DMS114 treated with DMSO at 0.1 percent for 48 hours (cell line): Measurements from ENCODE around the gene NRXN2.

Source experiments
- DNase-seq: peaks from one replicate; lab custom pipeline; 2025; ENCODE audit not compliant: unreplicated experiment; lab: John Stamatoyannopoulos, UW

NRXN2 gene

DNA sequence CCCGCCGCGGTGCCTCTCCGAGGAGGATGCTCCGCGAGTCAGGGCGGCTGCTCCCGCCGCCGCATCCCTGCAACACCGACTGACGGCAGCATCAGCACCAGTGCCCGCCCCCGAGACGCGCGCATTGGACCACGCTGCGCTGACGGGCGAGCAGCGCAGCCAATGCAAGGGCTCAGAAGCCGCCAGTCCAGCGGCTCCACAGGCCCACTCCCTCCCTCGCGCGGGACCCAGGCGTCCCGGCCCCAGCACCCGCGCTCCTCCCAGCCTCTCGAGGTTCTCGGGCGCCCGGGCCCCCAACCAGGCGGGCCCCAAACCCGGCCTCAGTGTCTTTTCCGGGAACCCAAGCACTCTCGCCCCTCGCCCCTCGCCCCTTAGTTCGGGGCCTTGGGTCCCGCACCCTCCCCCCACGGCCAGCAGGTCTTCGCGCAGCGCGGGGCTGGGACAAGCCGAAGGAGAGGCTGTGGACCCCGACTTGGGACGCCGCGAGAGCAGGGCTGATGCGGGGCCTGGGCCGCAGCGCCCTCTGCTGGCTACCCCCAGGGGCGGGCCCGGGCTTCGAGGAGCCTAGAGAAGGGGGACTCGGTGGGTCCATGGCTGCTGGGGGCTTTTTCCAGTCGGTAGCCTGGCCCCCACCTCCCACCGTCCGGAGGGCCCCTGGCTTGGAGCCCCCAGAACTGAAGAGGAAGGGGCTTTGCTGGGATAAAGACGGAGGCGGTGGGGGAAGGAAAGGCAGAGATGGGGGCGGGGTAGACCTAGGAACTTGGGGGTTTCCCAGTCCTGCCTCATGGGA, at the start of gene NRXN2:
NRXN2 (minus strand) TSS at position 81 of the 790 bp plus-strand sequence. CDS start 9,498 bp downstream, outside the sequence.
- peak; percentile 81 for DNase-seq

DNA sequence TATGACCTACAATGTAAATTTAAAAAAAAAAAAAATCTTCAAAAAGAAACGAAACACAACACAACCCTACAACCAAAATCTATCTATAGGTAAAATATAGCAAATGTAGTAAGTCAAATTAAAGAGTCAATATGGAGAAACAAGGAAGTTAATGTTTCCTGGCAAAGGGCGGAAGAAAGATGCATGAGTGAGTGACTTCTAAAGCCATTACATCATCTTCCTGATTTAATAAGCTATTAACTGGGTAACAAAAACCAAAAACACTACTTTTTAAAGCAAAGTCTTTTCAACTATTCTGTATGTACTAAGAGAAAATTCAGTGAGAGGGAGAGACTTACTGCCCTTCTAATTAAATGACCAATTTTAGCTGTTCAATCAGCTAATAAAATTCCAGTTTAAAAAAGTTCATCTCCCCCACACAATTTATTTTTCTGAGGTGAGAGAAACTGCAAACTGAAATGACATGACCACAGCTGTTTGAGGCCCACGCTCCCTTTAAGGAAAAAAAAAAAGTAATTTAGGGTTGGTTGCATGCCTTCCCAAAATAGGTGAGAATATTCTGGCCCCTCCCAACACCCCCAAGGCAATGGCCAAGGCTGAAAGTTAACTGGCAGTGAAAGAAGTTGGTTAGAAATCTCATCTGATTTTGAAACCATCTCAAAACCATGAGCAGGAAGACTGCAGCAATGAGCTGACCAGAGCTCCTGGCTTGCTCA, 49.5 kb upstream of the NRXN2 start:
- no peak for DNase-seq

DNA sequence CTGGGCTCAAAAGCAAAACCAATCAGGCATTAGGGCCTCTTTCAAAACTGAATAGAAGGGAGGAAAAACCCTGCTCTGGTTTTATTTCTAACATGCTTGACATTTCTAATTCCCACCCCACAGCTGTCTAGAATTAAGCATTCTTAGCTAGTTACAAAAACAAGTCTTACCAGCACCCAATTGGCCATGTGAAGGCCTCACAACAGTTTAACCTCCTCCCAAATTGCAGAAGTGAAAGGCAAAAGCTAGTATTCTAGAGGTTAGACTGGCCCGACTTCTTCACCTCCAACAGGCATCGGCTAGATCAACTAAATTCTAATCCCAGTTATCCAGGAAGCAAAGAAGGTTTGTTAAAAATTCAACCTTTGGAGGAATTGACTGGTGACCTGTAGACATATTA, 48.9 kb upstream of the NRXN2 start:
- DNase-seq = no peak

DNA sequence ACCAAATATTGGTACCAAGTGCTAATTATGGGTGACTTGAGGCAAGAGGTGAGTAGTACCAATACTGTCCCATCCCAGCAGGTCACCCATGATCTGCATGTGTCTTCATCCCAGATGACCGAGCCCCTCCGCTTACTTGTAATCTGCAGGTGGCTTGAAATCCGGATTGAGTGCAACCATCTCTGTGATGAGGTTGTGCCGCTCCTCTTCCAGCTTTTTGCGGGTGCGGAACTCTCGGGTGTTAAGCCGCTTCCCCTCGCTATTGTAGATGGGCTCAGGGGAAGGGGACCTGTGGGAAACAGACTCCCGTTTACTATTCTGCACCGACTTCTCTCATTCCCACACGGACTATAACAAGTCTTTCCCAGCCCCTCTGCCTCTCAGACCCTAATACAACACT, 47.1 kb upstream of the NRXN2 start:
- no peak for DNase-seq

DNA sequence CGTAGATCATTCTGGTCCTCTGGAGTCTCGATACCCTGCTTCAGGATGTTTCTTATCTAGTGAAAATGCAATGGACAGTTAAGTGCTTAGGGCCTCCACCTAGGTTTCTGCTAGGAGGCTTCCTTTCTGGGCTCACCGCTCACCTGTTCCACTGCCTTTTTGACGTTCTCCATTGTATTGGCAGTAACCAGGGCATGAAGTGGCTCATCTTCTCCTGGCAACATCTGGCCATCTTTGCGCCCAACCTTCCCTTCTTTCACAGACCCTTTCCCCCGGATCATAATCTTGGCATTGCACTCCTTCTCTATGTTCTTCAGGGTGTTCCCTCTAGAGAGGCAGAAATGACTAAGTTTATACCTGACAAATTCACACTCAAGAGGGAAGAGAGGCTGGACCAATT, 46.3 kb upstream of the NRXN2 start:
- DNase-seq = no peak

DNA sequence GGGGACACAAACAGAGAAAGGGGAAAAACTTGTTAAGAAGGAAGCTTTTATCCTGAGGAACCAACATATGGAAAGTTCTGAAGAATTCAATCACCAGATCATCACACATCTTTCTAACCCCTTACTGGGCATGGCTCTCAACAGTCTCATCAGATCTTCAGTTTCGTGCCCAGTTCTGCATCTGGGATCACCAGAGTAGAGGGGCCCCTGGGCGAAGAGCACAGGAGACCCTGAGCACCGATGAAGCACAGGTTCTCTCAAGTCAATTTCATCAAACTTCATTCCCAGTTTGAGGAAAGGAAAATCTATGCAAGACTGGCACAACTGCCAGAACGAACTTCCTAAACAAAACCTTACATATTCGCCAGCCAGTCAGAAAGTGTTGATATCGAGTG, 45.3 kb upstream of the NRXN2 start:
- no peak for DNase-seq

DNA sequence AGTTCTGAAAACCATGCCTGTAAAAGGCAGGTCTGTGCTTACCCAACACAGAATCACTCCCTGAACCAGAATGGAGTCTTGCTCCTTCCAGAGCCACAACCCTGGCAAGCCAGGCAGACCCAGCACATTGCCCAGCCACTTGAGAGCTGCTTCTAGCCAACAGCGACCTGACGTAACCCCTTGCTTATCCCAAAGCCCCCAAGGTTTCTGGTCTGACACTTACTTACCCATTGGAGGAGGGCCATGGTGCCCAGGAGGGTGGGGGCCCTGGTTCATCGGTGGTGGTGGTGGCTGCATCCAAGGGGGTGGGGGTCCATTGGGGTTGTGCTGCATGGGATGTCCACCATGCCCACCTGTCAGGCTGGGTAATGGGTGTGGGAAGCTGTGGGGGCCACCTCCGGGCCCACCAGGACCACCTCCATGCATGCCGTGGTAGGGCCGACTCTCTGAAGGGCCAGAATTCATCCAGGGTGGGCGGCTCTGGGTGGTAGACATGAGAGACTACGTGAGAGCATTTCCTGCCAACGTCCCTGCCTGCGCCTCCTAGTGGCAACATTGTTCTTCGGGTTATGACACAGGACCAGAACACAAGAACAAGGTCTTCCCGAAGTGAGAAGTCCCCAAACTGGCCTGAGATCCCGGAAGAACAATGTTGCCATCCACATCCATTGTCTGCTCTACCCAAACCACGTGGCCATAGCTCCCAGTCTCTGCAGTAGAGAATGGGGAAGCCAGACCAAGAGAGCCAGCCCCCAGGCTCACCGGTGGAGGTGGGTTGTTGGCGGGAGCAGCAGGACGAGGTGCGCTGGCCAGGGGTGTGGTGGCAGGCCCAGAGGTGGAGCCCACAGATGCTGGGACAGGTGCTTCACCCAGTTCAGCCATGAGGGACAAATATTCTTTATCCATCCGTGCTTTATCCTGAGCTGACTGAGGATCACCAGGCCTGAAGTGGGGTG, 44.6 kb upstream of the NRXN2 start:
- DNase-seq = peak; percentile 45

DNA sequence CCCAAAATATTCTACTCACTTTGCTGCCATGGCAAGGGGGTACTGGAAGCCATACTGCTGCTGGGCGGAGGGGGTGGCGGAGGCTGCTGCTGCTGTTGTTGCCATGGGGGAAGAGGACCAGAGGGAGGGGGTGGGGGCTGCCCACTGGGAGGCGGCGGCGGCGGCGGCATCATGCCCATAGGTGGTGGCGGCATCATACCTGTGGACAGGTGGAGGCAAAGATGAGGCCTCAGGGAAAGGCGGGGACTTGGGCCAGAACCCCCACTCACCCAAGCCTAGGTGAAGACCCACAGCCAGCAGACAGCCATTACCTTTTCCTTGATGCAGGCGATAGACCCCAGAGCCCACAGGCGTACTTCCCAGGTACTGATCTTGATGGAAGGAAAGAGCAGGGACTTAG, 43.9 kb upstream of the NRXN2 start:
- no peak for DNase-seq

DNA sequence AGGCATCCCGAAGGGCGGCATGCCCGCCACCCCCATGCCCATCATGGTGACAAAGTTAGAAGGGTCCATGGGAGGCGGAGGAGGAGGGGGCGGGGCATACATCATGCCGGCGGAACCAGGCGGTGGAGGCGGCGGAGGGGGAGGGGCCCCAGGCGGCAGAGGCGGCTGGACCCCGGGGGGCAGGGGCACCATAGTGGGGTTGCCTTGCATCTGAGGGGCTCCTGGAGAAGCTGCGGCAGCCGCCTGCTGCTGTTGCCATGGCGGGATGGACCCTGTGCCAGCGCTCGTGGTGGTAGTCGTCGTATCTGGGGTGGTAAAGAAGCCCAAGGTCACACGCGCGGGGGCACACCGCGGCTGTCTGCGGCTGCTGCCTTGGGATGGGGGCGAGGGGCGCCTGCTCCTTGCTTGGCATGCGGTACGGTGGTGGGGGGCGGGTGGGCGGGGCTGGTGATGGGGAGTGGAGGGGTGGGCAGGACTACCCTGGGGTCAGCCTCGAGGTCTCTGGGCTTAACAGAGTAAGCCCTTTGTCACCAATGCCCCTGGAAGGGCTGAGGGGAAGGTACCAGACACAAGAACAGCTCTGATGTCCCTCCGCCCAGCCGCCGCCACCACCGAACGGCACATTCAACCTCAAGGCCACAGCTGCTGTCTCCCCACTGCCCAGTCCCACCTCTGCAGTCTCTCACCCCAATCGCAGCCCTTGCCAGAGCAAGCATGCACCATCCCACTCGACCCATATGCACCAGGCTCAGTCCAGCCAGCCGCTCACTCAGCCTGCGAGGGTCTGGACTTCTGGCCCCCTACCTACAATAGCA, 43.1 kb upstream of the NRXN2 start:
- no peak for DNase-seq

DNA sequence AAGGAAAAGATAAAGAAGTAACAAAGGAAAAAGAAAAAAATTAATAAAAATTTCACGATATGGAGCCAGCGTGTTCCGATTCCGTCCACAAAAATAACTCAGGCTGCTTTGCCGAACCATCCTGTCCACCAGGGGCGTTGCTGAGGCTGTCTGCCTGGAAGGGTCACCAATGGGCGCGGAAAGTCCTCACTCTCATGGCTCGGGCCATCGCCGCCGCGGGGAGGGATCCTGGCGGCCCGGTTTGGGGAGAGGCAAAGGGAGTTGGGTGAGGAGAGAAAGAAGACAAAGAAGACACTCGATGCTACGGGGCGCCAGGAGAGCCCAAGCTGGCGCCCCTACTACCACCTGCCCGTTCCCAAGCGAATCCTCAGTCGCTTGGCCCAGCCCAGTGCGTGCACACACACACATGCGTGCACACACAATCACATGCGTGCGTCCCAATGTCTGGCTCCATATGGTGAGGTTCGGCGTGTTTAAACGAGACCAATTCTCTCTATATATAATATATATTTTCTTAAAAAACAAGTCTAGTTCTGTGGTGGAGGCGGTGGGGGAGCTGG, 42.4 kb upstream of the NRXN2 start:
- DNase-seq = no peak

DNA sequence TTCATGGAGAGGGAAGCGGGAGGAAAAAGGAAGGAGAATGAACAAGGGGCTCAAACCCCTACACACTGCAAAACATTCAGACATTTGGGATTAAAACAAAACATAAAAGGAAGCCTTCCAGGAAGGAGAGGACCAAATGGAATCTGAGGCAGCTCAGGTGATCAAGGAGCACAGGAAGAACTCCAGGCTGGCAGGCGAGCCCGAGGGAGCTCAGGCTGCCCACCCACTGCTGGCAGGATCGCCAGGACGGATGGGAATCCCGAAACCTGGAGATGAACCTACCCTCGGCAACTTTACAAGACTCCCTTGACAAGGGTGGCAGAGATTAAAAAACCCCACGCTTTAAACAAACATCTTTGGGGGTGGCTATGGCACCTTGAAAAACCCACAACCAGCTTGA, 41.8 kb upstream of the NRXN2 start:
- no peak for DNase-seq

DNA sequence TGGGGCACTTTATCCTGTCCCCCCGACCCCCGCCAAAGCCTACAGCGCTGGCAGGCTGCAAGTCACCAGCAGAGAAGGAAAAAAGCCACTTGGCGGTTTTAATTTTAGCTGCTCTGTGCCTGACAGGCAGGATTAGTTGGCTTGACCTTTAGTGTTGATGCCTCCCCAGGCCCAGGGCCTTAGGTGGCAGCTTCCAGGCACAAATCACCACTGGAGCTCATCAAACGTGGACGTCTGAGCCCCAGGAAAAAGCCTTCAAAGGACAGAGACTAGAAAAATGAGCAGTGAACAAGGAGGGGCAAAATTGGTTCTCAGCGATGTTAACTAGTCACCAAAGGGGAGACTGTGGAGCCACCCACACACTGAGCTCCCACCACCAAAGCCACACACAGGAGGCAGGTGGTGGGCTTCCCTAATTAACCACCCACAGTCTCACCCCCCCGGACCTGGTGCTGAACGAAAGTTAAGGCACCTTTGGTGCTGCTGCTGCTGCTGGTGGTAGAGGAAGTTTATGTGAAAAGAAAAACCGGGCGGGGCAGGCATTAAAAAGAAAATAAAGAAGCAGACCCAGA, 41.1 kb upstream of the NRXN2 start:
- DNase-seq = no peak

DNA sequence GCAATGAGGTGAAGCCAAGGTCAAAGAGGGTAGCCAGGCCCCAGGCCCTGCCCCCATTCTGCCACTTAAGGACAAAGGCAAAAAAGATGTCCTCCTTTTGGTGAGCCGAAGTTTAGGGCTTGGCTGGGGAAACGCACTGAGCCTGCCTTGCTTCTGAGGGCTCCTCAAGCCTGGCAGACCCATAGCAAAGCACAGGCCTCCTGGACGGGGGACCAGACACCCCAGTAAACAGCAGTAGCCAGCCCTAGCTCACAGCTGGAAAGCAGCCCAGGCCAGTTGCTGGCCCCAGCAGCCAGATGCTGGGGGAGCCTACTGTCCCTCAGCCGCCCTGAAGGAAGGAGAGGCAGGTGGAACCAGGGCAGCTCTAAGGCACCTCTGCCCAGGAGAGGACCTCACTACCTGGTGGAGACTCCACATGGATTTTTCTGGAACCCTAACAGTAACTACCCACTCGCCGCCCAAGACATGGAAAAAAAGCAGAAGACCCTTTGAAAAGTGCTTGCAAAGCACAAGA, 40.6 kb upstream of the NRXN2 start:
- no peak for DNase-seq

DNA sequence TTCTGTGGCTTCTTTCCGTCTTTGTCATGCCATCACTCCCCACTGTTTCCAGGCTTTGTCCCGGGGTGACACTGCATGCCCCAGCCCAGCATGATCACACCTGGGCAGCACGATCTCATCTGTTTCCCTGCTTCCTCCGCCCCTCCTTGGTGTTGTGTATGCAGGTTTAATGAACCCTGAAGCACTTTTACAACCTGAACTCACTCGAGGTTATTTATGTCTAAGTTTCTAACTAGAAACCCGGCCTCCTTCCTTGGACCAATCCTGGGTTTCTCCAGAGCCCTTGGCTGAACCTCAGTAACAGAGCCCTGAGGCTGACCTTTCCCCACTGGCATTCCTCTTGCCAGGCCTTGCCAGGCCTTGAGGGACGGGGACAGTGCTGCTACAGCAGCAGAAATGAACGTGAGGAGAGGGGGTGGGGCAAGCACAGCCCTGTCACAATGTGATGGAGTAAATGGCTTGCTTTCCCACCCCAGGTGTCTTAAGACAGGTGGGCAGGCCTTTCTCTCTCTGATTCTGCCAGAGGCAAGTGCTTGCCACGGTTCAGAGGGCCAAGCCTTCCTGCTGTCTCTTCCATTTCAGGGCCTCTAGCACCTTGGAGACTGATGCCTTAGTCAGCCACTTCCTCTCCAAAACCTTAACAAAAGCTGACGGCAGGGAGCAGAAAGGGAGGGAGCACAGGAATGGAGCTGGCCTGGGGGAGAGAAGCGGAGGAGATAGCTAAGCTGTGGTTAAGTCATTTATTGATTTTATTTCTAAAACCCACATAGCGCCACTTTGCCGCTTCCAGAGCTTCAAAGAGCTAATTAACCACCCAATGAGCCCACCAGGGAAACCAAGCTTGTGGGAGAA, 39.9 kb upstream of the NRXN2 start:
- no peak for DNase-seq

DNA sequence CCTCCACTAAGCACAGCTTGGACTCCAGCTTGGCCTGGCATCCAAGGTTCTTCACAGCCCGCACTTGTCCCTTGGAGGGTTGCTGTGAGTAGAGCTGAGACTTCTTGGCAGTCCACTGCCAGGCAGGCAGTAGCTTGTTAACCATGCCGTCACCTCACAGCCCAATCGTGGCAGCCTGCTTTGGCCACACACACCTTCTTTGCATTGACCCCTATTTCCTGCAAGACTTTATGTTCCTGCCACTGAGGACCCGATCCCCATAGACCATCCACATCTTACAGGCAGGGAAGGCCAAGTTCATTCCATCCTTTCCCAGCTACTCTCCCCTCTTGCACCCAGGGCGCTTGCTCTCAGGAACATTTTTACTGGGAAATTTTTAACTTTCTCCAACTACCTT, 39.3 kb upstream of the NRXN2 start:
- DNase-seq = no peak

DNA sequence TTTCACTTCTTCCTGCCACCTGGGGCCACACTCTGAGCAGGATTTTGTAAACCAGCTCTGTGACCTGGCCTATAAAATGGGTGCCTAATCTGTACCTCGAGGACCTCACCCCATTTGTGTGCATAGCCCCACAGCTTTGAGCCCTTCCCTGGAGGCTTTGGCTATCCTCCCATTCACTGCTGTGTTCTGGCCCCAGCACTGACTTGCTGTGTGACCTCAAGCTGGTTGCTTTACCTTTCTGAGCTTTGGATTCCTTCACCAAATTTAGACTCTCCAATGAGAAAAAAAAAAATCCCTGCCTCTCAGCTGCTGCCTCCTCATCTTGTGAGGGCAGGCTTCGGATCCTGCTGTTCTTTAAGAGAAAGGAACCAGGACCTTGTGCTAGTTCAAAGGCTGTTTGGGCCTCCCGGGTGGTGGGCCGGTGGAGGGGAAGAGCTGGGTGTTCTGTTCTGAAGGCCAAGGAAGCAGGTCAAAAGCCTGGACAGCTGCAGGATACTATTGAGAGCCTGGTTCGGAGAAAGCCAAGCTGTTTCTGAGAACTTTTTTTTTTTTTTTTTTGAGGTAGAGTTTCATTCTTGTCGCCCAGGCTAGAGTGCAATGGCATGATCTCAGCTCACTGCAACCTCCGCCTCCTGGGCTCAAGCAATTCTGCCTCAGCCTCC, 37.9 kb upstream of the NRXN2 start:
- DNase-seq = no peak

DNA sequence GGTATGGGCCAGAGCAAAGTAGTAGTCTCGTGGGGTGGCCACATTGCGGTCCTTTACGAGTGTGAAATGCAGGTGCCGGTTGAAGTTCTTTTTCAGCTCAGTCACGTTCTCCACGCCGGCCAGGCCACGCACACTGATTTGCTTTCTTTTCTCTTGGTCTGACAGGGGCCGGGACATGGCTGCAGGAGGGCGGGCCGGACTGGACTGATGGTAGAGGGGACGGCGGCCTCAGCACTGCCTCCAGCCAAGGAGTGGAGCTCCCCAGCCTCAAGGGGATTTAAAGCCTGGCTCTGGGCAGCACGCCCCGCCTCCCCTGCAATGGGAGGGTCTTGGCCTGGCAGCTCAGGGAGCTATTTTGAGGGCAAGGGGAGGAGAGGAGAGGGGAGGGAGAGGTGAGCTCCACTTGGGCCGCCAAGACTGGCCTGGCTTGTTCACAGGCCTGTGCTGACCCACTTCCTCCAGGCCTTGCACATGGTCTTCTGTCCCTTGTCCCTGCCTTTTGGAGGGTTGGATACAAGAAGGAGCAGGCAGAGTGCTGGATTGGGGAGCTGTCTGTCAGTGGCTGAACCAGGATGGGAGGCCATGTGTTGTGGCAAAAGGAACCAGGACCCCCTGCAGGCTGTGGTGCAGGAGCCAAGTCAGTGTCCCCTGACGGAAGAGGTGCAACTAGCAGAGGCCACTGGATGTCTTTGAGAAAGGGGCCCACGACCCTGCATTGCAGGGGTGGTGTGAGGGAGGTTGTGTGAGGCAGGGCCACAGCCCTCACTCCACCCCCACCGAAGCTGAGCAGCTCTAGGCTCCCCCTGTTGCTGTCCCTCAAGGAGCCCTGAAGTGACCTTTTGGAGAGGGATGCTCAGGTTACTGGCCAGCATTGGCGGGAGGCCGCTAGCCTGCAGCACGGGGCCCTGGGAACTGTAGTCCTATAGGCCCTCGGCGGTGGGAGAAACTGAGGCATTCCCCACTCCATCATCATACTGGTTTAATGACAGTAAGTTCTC, 37.0 kb upstream of the NRXN2 start, which contains the start of gene PYGM:
PYGM (minus strand) TSS at position 253 of the 998 bp plus-strand sequence; CDS start at position 177, 76 bp downstream.
- no peak for DNase-seq
